ENCODE measurements around the gene DDX24.
A peak's percentile ranks its signal among the peaks of the same experiment; 100 is the strongest.

DDX24 gene

DNA sequence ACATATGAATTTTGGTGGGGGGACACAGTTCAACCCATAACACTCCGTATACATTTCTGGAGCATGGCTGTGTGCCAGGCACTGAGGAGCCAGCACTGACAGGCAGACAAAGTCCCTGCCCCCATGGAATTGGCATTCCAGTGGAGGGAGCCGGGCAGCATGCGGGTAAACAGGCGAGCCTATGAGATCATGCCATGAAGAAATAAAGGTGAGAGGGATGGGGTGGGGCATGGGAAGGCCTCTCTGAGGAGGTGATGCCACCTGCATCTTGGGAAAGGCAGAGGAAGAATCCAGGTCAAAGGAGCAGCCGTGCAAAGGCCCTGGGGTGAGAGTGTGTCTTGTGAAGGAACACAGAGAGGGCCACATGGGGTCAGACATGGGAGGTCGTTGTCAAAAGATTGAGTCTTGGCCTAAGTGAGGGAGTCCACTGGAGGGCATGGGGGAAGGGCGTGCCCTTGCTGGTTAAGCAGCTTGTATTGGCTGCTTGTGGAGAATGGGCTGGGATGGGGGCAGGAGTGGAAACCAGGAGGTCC lies 51.3 kb downstream of the DDX24 start:
- Mint-ChIP-seq H3K27me3 (ENCODE audit: low read depth) (no peaks in the 10 kb centered on the region), H3K4me1 (peaks cover 5% of the 10 kb centered on the region)

DNA sequence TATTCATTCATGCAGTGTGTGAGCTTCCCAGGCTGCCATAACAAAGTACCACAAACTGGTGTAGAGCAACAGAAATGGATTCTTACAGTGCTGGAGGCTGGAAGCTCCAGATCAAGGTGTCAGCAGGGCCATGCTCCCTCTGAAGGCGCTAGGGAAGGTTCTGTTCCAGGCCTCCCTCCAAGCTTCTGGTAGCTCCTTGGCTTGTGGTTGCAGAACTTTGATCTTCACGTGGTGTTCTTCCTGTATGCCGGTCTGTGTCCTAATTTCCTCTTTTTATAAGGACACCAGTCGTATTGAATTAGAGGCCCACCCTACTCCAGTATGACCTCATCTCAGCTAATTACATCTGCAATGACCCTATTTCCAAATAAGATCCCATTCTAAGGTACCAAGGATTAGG lies 51.7 kb downstream of the DDX24 start:
- Mint-ChIP-seq H3K9me3 (no peaks in the 10 kb centered on the region), H3K4me1 (peaks cover 5% of the 10 kb centered on the region), H3K4me3 (peak overlapping the region; percentile 0 to 42 (median 1)), H3K27ac (no peak overlapping the region), H3K36me3 (ENCODE audit: low read depth) (peaks cover 3% of the 10 kb centered on the region), H3K27me3 (ENCODE audit: low read depth) (no peaks in the 10 kb centered on the region)
- TF ChIP-seq, protein P1, sequence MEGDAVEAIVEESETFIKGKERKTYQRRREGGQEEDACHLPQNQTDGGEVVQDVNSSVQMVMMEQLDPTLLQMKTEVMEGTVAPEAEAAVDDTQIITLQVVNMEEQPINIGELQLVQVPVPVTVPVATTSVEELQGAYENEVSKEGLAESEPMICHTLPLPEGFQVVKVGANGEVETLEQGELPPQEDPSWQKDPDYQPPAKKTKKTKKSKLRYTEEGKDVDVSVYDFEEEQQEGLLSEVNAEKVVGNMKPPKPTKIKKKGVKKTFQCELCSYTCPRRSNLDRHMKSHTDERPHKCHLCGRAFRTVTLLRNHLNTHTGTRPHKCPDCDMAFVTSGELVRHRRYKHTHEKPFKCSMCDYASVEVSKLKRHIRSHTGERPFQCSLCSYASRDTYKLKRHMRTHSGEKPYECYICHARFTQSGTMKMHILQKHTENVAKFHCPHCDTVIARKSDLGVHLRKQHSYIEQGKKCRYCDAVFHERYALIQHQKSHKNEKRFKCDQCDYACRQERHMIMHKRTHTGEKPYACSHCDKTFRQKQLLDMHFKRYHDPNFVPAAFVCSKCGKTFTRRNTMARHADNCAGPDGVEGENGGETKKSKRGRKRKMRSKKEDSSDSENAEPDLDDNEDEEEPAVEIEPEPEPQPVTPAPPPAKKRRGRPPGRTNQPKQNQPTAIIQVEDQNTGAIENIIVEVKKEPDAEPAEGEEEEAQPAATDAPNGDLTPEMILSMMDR (IDR thresholded peaks at IDR 0.05; ENCODE audit: unreplicated experiment in 3 of 3) = no peak

More for the DNA sequence above, 51.3 kb downstream of the DDX24 start:
- peak overlapping the region in 1 of 3 experiments; percentile 4 for H3K27ac Mint-ChIP-seq
- TF ChIP-seq, protein P1 (IDR thresholded peaks at IDR 0.05; ENCODE audit: unreplicated experiment in 3 of 3) = no peak
- peaks cover 3% of the 10 kb centered on the region for H3K36me3 Mint-ChIP-seq (ENCODE audit: low read depth)
- peak overlapping the region; percentile 6 to 65 (median 51) for H3K4me3 Mint-ChIP-seq
- no peaks in the 10 kb centered on the region for H3K9me3 Mint-ChIP-seq

DNA sequence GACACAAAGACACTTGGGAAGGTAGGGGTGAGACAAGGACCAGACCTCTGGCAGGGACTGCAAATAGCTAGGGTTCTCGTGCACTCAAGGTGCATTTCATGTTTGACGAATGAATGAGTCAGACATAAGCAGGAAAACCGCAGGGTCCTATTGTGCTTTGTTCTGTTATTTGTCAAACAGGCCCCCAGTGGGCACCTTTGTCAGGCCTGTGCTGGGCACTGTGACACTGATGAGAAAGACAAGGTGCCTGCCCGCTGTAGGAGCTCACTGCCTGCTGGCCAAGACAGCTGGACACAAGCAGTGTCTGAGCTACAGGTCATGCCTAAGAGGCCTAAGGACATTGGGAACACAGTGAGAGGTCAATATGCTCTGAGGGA lies 52.6 kb downstream of the DDX24 start:
- peaks cover 5% of the 10 kb centered on the region for H3K4me1 Mint-ChIP-seq
- TF ChIP-seq, protein P1 (IDR thresholded peaks at IDR 0.05; ENCODE audit: unreplicated experiment in 3 of 3) = no peak
- H3K4me3 Mint-ChIP-seq = peak overlapping the region; percentile 76 to 87 (median 85)
- peaks cover under 1% of the 10 kb centered on the region for H3K36me3 Mint-ChIP-seq (ENCODE audit: low read depth)
- H3K27me3 Mint-ChIP-seq (ENCODE audit: low read depth) = no peaks in the 10 kb centered on the region
- peak overlapping the region in 1 of 3 experiments; percentile 44 for H3K27ac Mint-ChIP-seq
- no peaks in the 10 kb centered on the region for H3K9me3 Mint-ChIP-seq

DNA sequence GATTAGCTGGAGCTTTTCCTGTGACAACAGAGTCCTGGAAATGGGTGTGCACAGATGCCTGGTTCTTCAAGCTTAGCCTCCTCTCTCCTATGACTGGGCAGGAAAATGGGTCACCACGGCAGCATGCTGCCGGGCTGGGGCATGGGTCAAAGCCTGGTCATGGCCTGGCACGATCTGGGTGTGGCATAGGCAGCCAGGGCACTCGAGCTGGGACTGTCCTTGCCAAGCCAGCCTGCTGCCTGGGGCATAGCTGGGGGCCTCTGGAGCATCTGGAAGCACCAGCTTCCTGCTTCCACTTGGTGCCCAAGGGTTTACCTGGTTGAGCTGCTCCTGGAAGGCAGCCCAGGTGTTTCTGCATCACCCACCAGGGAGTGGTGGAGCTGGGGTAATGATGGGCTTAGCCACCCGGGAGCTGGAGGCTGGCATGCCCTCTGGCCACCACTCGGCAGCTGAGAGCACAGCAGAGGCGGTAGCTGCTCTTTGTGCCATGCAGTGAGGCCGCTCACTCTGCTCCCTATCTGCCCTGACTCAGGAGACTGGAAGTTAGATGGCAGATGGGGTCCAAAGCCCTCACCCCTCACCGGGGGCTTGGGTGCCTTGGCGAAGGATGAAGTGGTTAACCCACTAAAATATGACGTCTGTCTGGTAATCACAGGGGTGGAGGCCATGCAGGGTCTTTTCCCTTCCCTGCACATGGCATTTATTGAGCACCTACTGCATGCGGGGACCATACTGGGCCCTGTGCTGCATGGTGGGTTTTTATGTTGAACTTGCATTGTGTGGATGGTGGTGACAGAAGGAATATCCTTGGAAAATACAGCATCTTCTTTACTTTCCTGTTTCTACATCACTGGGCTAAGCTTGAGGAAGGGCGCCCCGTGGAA lies 53.2 kb downstream of the DDX24 start:
- H3K4me1 Mint-ChIP-seq = peaks cover 5% of the 10 kb centered on the region
- TF ChIP-seq, protein P1 (IDR thresholded peaks at IDR 0.05; ENCODE audit: unreplicated experiment in 3 of 3) = no peak
- H3K27me3 Mint-ChIP-seq (ENCODE audit: low read depth) = no peaks in the 10 kb centered on the region
- peak overlapping the region in 1 of 3 experiments; percentile 44 for H3K27ac Mint-ChIP-seq
- no peaks in the 10 kb centered on the region for H3K36me3 Mint-ChIP-seq (ENCODE audit: low read depth)
- H3K4me3 Mint-ChIP-seq = peak overlapping the region; percentile 76 to 87 (median 85)
- no peaks in the 10 kb centered on the region for H3K9me3 Mint-ChIP-seq

DNA sequence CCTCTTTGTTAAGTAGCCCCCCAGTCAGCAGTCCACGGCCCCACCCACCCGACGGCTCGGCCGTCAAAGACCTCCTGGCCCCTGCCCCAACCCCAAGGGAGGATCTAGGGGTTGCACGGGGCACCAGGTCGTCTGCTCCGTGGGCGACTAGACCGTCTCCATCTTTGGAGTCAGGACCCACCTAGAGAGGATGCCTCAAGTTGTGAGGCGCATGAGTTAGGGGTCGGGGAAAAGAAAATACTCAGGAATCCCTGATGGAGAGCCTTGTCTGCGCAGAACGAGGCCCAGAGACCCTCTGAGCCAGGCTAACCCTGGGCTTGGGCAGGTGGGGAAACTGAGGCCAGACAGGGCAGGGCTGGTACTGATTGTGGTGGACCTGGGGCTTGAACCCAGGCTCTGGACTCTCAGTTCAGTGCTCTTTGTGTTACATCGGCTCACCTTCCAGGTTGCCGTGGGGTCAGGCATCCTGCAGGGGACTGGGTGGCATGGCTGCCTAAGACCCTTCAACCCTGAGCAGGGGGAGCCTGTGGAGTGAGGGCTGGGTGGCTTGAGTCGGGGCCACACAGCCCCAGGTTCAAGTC lies 54.0 kb downstream of the DDX24 start:
- H3K4me3 Mint-ChIP-seq = peak overlapping the region; percentile 73 to 79 (median 76)
- TF ChIP-seq, protein P1 (IDR thresholded peaks at IDR 0.05; ENCODE audit: unreplicated experiment in 3 of 3) = no peak
- H3K36me3 Mint-ChIP-seq (ENCODE audit: low read depth) = no peaks in the 10 kb centered on the region
- H3K4me1 Mint-ChIP-seq = peaks cover 5% of the 10 kb centered on the region
- H3K27ac Mint-ChIP-seq = no peak overlapping the region
- H3K27me3 Mint-ChIP-seq (ENCODE audit: low read depth) = peaks cover 3% of the 10 kb centered on the region
- no peaks in the 10 kb centered on the region for H3K9me3 Mint-ChIP-seq
